Heart right ventricle (tissue), 16 donors: Measurements from ENCODE around the gene ASCC1. TPM values are rescaled to one million over a fixed set of nuclear protein-coding genes. Genes with fewer than 3 reads are reported as not detected.
"Not testable (repeated sequence)": the region's sequence is repeated elsewhere in the genome, so short reads cannot be mapped to it uniquely, and the experiment has no call there.

ENCODE experiments used
- ATAC-seq, 8 donors: fragments of 200-7000 bp; cut with Tn5 transposase; one replicate each; pipeline ENCODE4 v1.9.1; 2020; ENCODE audit warnings: mild to moderate bottlenecking in 8 of 8, moderate library complexity in 8 of 8, moderate number of reproducible peaks in 1 of 8
- DNase-seq, 2 donors: peaks; one replicate each; pipeline ENCODE4 v3.0.0-alpha.2; 2020
- H3K27ac ChIP-seq, 10 donors: fragments of 200-600 bp; sonication (generic) in 2 of 10; one replicate each; pipeline versions ENCODE4 v1.5.0 to v1.8.0; 2020 to 2022; ENCODE audit warnings: mild to moderate bottlenecking in 3 of 10
- H3K27me3 ChIP-seq, 7 donors: fragments of 200-600 bp; one replicate each; pipeline ENCODE4 v1.8.0; 2021 to 2022; ENCODE audit warnings: mild to moderate bottlenecking in 2 of 7
- H3K36me3 ChIP-seq, 9 donors: fragments of 200-600 bp; sonication (generic) in 1 of 9; one replicate each; pipeline versions ENCODE4 v1.5.0 to v1.8.0; 2020 to 2022; ENCODE audit warnings: mild to moderate bottlenecking in 2 of 9
- H3K4me1 ChIP-seq, 9 donors: fragments of 200-600 bp; sonication (generic) in 1 of 9; one replicate each; pipeline versions ENCODE4 v1.5.0 to v1.8.0; 2020 to 2022; ENCODE audit warnings: mild to moderate bottlenecking in 4 of 9
- H3K4me3 ChIP-seq, 10 donors: fragments of 200-600 bp; sonication (generic) in 2 of 10; one replicate each; pipeline versions ENCODE4 v1.5.0 to v1.8.0; 2020 to 2022; ENCODE audit warnings: mild to moderate bottlenecking in 7 of 10, moderate library complexity in 2 of 10
- H3K9me3 ChIP-seq, 11 donors: fragments of 200-600 bp in 10 of 11; sonication (generic) in 2 of 11; one replicate each; pipeline versions ENCODE4 v1.5.0 to v1.8.0; 2013 to 2022; ENCODE audit warnings: mild to moderate bottlenecking in 2 of 11, control low read depth in 1 of 11, moderate library complexity in 1 of 11
- WGBS, 2 donors: extraction: QIAGEN DNeasy Blood & Tissue Kit; methylation state at CpG; one replicate each; pipeline ENCODE4 v1.1.7; 2013; ENCODE audit warnings: inconsistent platforms in 1 of 2; 5-methylcytosine and 5-hydroxymethylcytosine counted together
- intact Hi-C, 10 donors: fragments of 100-400 bp; cut with DNase I; formaldehyde crosslinking; loops; one replicate each; pipeline versions ENCODE4 v1.11.1 to v1.14.2; 2022
- polyA plus RNA-seq, 2 donors: library from polyadenylated mRNA; stranded (reverse); fragments of 200-250 nt; gene quantifications; one replicate each; pipeline ENCODE4 v1.2.3, GENCODE V29; 2013
- total RNA-seq, 10 donors: library from RNA; stranded (reverse); fragmentation: NEBNext Ultra II Directional in 3 of 10; extraction: Animal tissue kit (Norgen Biotek cat#: 25700) in 3 of 10; gene quantifications; one replicate each; pipeline versions ENCODE4 v1.2.1 to v1.2.4, GENCODE V29; 2021 to 2023
- TF ChIP-seq, protein P1 (sequence below), 9 donors: fragments of 200-600 bp; sonication (generic) in 2 of 9; IDR thresholded peaks; one replicate each; pipeline versions ENCODE4 v1.5.0 to v1.8.0; 2021 to 2022; ENCODE audit warnings: antibody characterized with exemption in 9 of 9, mild to moderate bottlenecking in 5 of 9, moderate library complexity in 1 of 9
- donor health status: Arrhythmogenic right ventricular cardiomyopathy.
- donor health status: ischemic (EF 13 %, LVEDD 7.1; RV severe dilation, severe dysfunction).
- donor health status: healthy with polysubstance abuse.
- donor health status: DM: no; HTN: yes; CAD: no.
- donor health status: DM: no; HTN: no; CAD: no.
- donor health status: ischemic (EF 25% LVEDD 6.9; RV normal size, moderate dysfunction).
- donor health status: ischemic (EF 25% LVEDD 5.7; RV mildly dilated, moderate dysfunction).
- donor health status: healthy.
- donor health status: DM: yes; HTN: yes; CAD: no.
- donor health status: Ischemic cardiomyopathy.
- donor health status: ischemic (EF 35%, LVEDD 5.7; RV mildly dilated, moderate dysfunction).
- donor health status: nonischemic (EF 11% LVEDD 7.7; RV severe dilation, severe dysfunction).
- donor health status: DM: yes; HTN: yes; CAD: no.
- donor health status: PGD.
- donor health status: ischemic (EF 29% LVEDD 5.4; RV normal size, mild dysfunction).
- donor health status: nonischemic (EF 23%, LVEDD 6.1; RV moderate dilation, normal function).

The ASCC1 gene
- total and polyA plus RNA-seq, 12 donors: 8.4 to 40.5 (median 33.0) TPM

DNA sequence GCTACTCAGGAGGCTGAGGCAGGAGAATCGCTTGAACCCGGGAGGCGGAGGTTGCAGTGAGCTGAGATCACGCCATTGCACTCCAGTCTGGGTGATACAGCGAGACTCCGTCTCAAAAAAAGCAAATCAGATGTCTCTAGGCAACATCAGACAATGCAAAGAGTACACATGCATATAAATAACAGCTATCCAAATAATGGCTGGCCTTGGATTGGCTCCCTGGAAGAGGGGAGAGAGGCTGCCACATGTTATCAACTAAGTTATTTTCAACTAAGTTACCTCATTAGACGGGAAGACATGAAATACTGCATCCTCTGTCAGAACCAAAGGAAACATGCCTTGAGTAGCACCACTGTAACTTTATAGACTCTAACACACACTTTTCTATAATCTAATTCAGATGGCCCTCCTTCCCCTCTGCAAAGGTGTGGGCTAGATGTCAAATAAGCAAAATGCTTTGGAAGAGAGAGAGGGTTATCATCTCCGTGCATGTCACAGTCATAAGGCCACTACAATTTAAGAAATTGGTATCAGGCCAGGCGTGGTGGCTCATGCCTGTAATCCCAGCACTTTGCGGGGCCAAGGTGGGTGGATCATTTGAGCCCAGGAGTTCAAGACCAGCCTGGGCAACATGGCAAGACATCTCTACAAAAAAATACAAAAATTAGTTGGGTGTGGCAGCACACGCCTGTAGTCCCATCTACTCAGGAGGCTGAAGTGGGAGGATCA, 105.2 kb downstream of the ASCC1 start:
- H3K27ac ChIP-seq: peak overlapping the region; percentile 51 to 81 (median 74)
- peak in 1 of 2 donors; percentile 36 for DNase-seq

DNA sequence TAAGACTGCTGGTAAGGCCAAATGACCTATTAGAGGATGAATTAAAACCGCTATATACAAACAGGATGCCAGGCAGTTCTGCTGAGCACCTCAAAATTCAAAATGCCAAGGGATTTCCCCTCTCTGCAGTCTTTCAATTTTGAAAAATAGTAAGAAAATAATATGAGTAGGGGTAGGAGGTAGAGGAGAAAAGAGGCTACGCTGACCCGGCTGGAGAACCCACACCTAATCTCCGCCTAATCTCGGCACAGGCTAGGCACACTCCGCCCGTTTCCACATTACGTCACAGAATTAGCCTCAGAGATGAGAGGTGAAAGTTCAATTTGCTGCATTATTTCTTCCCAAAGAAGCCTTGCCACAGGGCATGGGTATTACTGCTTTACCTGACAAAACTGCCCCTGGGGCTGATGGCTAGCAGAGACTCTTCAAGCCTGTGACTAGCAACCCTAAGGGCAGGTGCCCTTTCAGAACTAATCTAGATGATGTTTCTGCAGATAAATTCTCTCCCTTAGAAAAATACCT, 106.4 kb downstream of the ASCC1 start:
- ATAC-seq: no peak
- TF ChIP-seq, protein P1, sequence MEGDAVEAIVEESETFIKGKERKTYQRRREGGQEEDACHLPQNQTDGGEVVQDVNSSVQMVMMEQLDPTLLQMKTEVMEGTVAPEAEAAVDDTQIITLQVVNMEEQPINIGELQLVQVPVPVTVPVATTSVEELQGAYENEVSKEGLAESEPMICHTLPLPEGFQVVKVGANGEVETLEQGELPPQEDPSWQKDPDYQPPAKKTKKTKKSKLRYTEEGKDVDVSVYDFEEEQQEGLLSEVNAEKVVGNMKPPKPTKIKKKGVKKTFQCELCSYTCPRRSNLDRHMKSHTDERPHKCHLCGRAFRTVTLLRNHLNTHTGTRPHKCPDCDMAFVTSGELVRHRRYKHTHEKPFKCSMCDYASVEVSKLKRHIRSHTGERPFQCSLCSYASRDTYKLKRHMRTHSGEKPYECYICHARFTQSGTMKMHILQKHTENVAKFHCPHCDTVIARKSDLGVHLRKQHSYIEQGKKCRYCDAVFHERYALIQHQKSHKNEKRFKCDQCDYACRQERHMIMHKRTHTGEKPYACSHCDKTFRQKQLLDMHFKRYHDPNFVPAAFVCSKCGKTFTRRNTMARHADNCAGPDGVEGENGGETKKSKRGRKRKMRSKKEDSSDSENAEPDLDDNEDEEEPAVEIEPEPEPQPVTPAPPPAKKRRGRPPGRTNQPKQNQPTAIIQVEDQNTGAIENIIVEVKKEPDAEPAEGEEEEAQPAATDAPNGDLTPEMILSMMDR (IDR thresholded peaks at IDR 0.05): no peak
- Histone ChIP-seq H3K27me3 (no peaks in the 10 kb centered on the region), H3K27ac (peak overlapping the region; percentile 51 to 81 (median 74)), H3K4me3 (no peak overlapping the region), H3K9me3 (no peaks in the 10 kb centered on the region), H3K36me3 (no peaks in the 10 kb centered on the region), H3K4me1 (peaks cover 7 to 54% (median 28%) of the 10 kb centered on the region in 9 donors)
- no peak for DNase-seq
- intact Hi-C loops: loop anchor here in 2 of 10 donors (5.0 to 10.0 kb wide), 2 partner anchors 57 to 115 kb away; no protein-coding TSS in a partner anchor
- WGBS, 2 donors: 84 to 89% methylated on average over 8 of the region's 8 CpGs

More for the DNA sequence above, 105.2 kb downstream of the ASCC1 start:
- H3K4me1 ChIP-seq: peaks cover 7 to 53% (median 25%) of the 10 kb centered on the region in 9 donors
- intact Hi-C loops: loop anchor here in 1 of 10 donors (10.0 kb wide), 1 partner anchor 114 kb away; no protein-coding TSS in a partner anchor
- no peak overlapping the region for H3K4me3 ChIP-seq
- no peaks in the 10 kb centered on the region for H3K27me3 ChIP-seq
- H3K36me3 ChIP-seq: no peaks in the 10 kb centered on the region
- WGBS, 2 donors: 58 to 69% methylated on average over 8 to 11 of the region's 11 CpGs
- peak; percentile 62 to 94 (median 84) for ATAC-seq
- H3K9me3 ChIP-seq: no peaks in the 10 kb centered on the region
- TF ChIP-seq, protein P1 (IDR thresholded peaks at IDR 0.05): no peak

DNA sequence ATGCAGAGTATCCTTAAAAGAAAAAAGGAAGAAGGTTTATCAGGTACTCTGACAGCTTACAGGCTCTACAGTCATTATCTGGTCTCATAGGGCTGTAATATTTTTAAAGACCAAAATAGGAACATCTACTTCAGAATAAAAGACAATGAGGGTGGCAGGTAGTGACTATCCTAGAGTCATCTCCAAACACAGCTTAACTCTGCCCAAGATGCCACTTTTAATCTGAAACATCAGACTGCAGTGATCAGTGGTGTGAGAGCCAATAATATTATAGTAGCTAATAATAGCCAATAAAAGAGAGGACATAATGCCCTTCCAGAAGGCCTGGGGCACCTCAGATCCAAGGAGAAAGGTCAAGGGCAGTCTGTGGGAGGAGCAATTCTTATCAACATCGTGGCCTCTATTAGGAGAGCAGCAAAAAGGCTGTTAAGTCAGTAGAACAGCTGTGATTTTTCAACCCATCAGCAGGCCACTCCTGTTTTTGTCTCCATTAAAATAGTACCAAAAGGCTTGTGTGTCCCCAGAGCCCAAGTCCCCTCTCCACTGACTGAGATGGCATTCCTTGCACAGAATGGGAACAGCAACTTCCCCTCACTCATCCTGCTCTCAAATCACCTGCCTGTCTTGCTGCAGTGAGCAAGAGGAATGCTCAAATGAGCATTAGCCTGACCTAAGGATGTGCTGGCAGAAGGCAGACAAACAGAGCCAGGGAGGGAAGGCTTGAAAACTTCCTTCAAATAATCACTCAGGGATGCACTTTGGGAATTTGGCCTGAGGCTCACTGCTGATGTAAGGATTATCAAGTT, 107.0 kb downstream of the ASCC1 start:
- Histone ChIP-seq H3K27ac (peak overlapping the region in 9 of 10 donors; percentile 51 to 81 (median 74)), H3K4me3 (no peak overlapping the region), H3K4me1 (peaks cover 7 to 58% (median 33%) of the 10 kb centered on the region in 9 donors), H3K27me3 (no peaks in the 10 kb centered on the region), H3K36me3 (no peaks in the 10 kb centered on the region), H3K9me3 (no peaks in the 10 kb centered on the region)
- TF ChIP-seq, protein P1 (IDR thresholded peaks at IDR 0.05): no peak
- WGBS, 2 donors: 11 to 23% methylated on average over 1 of the region's 1 CpG
- ATAC-seq: peak in 1 of 8 donors; percentile 28
- intact Hi-C loops: loop anchor here in 1 of 10 donors (5.0 kb wide), 1 partner anchor 57 kb away; no protein-coding TSS in a partner anchor
- DNase-seq: no peak

DNA sequence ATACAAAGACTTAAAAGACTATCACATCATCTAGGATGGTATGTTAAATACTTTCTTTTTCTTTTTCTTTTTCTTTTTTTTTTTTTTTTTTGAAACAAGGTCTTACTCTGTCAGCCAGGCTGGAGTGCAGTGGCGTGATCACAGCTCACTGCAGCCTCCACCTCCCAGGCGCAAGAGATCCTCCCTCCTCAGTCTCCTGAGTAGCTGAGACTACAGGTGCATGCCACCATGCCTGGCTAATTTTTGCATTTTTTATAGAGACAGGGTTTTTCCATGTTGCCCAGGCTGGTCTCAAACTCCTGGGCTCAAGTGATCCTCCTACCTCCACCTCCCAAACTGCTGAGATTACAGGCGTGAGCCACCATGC, 108.1 kb downstream of the ASCC1 start:
- H3K9me3 ChIP-seq, DNase-seq, H3K36me3 ChIP-seq, H3K27me3 ChIP-seq, H3K4me3 ChIP-seq, ATAC-seq: not testable (repeated sequence)
- WGBS, 2 donors: 96 to 100% methylated on average over 3 of the region's 3 CpGs
- Histone ChIP-seq H3K27ac (peak overlapping the region in 9 of 10 donors; percentile 1 to 81 (median 60)), H3K4me1 (peaks cover 7 to 59% (median 33%) of the 10 kb centered on the region in 9 donors)
- intact Hi-C loops: loop anchor here in 1 of 10 donors (5.0 kb wide), 1 partner anchor 56 kb away; no protein-coding TSS in a partner anchor
